Measurements from ENCODE around the gene OAF. TPM values are rescaled to one million over a fixed set of nuclear protein-coding genes. Genes with fewer than 3 reads are reported as not detected.

The OAF gene
- total and polyA plus RNA-seq, 9 of the 15 experiments (the other 6 are each of a cell fraction or from before 2014, with no cell fraction given) = 1.1 to 21.6 (median 7.5) TPM

DNA sequence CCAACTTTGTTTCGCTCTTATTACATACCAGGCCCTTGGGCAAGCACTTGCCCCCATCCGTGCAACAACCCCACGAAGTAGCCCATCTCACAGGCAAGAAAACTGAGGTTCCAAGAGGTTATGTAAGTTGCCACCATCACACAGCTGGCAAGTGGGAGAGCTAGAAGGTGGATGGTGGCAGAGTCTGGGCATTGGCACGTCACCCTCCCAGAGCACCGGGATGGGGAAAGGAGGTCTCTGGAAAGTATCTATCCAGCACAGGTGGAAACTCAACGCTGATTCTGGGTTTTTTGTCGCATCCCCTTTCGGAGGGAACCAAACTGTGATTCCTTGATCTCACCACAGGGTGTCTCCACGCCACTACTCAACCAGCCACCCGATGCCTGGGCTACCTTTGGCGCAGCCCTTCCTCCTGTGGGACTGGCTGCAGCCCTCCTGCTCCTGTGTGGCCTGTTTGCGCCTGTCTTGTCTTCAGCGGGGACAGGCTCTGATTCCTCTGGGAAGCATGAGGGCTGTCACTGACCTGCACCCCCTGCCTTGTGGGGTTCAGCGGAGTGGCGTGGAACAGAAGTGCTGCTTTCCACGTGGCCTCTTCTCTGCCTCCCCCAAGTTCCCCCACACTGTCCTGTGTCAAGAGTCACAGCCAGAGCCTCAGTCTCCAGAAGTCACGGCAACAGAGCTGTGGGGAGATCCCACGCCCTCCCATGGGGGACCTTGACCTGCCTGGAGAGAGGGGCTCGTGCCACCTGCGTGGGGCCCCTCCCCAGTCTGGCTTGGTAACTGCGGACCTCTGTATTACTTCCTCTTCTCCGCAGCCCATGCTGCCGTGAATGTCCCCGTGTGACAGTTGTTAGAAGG lies 38.5 kb upstream of the OAF start (continued):
- TF ChIP-seq, protein P1, sequence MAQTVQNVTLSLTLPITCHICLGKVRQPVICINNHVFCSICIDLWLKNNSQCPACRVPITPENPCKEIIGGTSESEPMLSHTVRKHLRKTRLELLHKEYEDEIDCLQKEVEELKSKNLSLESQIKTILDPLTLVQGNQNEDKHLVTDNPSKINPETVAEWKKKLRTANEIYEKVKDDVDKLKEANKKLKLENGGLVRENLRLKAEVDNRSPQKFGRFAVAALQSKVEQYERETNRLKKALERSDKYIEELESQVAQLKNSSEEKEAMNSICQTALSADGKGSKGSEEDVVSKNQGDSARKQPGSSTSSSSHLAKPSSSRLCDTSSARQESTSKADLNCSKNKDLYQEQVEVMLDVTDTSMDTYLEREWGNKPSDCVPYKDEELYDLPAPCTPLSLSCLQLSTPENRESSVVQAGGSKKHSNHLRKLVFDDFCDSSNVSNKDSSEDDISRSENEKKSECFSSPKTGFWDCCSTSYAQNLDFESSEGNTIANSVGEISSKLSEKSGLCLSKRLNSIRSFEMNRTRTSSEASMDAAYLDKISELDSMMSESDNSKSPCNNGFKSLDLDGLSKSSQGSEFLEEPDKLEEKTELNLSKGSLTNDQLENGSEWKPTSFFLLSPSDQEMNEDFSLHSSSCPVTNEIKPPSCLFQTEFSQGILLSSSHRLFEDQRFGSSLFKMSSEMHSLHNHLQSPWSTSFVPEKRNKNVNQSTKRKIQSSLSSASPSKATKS (CRISPR knock-in tag; IDR thresholded peaks at IDR 0.05) = no peak
- TF ChIP-seq ZNF354B (CRISPR knock-in tag; IDR thresholded peaks at IDR 0.05) (no peak), NCOR1 (IDR thresholded peaks at IDR 0.05) (no peak), POLR2AphosphoS5 (IDR thresholded peaks at IDR 0.05; ENCODE audit: control insufficient read depth, insufficient read depth, low read depth, low read length) (no peak), GABPB2 (CRISPR knock-in tag; conservative IDR thresholded peaks at IDR 0.05) (no peak), MYNN (IDR thresholded peaks at IDR 0.05) (no peak), MYNN (CRISPR knock-in tag; IDR thresholded peaks at IDR 0.05) (no peak), NUFIP1 (IDR thresholded peaks at IDR 0.05; ENCODE audit: partially characterized antibody) (no peak), MTA3 (IDR thresholded peaks at IDR 0.05; ENCODE audit: borderline replicate concordance) (no peak), ZNF589 (CRISPR knock-in tag; IDR thresholded peaks at IDR 0.05; ENCODE audit: low read depth) (no peak), ZNF140 (CRISPR knock-in tag; IDR thresholded peaks at IDR 0.05) (no peak), ZNF24 (IDR thresholded peaks at IDR 0.05) (no peak), HNRNPUL1 (IDR thresholded peaks at IDR 0.05; ENCODE audit: low read length) (no peak), ZNF75A (CRISPR knock-in tag; IDR thresholded peaks at IDR 0.05) (no peak), ZNF551 (CRISPR knock-in tag; IDR thresholded peaks at IDR 0.05) (no peak), SRSF9 (IDR thresholded peaks at IDR 0.05; ENCODE audit: borderline replicate concordance, low read depth, low read length) (no peak), ATF7 (IDR thresholded peaks at IDR 0.05) (no peak)
- TF ChIP-seq, protein P2, sequence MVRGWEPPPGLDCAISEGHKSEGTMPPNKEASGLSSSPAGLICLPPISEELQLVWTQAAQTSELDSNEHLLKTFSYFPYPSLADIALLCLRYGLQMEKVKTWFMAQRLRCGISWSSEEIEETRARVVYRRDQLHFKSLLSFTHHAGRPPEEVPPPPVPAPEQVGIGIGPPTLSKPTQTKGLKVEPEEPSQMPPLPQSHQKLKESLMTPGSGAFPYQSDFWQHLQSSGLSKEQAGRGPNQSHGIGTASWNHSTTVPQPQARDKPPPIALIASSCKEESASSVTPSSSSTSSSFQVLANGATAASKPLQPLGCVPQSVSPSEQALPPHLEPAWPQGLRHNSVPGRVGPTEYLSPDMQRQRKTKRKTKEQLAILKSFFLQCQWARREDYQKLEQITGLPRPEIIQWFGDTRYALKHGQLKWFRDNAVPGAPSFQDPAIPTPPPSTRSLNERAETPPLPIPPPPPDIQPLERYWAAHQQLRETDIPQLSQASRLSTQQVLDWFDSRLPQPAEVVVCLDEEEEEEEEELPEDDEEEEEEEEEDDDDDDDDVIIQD (CRISPR knock-in tag; IDR thresholded peaks at IDR 0.05) = no peak
- TF ChIP-seq, protein P3, sequence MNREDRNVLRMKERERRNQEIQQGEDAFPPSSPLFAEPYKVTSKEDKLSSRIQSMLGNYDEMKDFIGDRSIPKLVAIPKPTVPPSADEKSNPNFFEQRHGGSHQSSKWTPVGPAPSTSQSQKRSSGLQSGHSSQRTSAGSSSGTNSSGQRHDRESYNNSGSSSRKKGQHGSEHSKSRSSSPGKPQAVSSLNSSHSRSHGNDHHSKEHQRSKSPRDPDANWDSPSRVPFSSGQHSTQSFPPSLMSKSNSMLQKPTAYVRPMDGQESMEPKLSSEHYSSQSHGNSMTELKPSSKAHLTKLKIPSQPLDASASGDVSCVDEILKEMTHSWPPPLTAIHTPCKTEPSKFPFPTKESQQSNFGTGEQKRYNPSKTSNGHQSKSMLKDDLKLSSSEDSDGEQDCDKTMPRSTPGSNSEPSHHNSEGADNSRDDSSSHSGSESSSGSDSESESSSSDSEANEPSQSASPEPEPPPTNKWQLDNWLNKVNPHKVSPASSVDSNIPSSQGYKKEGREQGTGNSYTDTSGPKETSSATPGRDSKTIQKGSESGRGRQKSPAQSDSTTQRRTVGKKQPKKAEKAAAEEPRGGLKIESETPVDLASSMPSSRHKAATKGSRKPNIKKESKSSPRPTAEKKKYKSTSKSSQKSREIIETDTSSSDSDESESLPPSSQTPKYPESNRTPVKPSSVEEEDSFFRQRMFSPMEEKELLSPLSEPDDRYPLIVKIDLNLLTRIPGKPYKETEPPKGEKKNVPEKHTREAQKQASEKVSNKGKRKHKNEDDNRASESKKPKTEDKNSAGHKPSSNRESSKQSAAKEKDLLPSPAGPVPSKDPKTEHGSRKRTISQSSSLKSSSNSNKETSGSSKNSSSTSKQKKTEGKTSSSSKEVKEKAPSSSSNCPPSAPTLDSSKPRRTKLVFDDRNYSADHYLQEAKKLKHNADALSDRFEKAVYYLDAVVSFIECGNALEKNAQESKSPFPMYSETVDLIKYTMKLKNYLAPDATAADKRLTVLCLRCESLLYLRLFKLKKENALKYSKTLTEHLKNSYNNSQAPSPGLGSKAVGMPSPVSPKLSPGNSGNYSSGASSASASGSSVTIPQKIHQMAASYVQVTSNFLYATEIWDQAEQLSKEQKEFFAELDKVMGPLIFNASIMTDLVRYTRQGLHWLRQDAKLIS (CRISPR knock-in tag; IDR thresholded peaks at IDR 0.05) = no peak
- TF ChIP-seq, protein P4, sequence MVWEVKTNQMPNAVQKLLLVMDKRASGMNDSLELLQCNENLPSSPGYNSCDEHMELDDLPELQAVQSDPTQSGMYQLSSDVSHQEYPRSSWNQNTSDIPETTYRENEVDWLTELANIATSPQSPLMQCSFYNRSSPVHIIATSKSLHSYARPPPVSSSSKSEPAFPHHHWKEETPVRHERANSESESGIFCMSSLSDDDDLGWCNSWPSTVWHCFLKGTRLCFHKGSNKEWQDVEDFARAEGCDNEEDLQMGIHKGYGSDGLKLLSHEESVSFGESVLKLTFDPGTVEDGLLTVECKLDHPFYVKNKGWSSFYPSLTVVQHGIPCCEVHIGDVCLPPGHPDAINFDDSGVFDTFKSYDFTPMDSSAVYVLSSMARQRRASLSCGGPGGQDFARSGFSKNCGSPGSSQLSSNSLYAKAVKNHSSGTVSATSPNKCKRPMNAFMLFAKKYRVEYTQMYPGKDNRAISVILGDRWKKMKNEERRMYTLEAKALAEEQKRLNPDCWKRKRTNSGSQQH (CRISPR knock-in tag; IDR thresholded peaks at IDR 0.05) = no peak

Measured in K562 (cell line).